Activated CD4-positive, alpha-beta T cell treated with anti-CD3 and anti-CD28 coated beads, Interleukin-2, amount 50 U/mL, for 4 hours (primary cell): ENCODE measurements around the gene CSTB.

Experiments used
- DNase-seq, 2 experiments: peaks; one replicate each; pipeline ENCODE4 v3.0.0-alpha.2; 2020

The CSTB gene

DNA sequence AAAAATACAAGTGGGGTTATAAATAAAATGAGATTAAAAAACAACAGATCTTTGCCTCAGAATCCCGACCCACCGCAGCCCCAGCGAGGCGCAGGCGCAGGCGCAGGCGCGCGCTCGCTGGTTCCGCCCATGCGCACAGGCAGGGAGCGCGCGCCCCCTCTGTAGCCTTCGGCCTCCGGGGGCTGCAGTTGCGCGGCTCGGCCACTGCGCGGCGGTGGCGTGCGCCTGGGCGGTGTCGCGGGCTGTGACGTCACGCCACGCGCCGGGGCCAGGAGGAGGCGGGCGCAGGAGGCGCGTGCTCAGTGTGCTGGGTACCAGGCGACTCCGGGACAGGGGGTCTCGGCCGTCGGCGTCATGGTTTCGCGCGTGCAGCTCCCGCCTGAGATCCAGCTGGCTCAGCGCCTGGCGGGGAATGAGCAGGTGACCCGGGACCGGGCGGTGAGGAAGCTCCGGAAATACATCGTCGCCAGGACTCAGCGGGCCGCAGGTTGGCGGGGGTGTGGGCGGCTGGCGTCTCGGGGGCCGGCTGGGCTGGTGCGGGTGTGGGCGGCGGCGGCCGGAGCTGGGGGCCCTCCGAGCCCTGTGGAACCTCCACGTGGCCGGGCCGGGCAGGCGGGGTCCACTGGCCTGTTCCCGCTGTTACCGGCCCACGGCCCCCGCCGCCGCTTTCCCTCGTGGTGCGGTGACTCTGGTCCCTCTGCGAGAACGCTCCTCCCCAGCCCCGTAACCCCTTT, 13.3 kb upstream of the CSTB start, which contains the start of gene RRP1:
TSS of gene RRP1 (plus strand) at position 302 of the 734 bp plus-strand sequence. CDS start at position 355, 53 bp downstream.
- peak; percentile 88 to 90 for DNase-seq

- no peak for DNase-seq
Observed at GRCh38 chr21:43786807-43787440, 10.8 kb upstream of the CSTB start.

DNA sequence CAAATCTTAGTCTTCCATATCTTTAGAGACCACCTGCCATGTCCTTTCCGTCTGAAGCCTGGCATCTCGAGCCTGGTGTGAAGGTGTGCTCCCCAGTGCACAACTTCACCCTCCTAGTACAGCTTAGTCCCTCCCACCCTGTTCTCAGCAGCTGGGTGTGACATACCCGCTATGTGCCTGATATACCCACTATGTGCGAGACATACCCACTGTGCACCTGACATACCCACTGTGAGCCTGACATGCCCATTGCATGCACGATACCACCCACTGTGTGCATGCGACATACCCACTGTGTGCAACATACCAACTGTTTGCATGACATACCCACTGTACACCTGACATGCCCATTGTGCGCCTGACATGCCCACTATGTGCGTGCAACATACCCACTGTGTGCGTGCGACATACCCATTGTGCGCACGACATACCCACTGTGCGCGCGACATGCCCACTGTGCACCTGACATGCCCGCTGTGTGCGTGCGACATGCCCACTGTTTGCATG, 10.2 kb upstream of the CSTB start:
- DNase-seq, result no peak

GRCh38 chr21:43785134-43785533, 9.0 kb upstream of the CSTB start:
- no peak for DNase-seq

DNA sequence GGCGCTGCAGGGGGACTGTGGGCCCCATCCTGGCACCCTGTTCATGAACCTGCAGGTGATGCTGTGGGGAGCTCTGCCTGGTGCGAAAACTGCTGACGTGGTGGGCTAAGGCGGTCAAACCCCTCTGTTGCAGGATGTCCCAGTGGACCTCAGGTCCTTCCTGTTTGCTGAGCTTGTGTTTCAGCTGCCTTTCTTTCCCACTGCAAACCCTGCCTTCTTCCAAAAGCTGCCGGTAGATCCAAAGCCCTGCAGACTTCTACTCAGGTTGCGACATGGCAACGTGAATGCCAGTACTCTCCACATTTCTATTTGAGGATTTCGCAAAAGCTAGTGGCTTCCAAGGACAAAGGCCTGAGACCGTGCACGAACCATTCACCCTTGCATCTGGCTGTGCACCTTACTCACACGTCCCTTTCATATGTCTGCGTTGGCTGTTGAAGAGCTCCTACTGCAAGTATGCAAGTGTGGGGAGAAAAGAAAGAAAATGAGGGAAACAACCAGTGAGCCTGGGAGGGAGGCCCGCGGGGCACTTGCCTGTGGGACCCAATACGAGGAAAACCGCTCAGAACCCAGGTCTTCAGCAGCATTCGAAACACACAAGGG, 7.1 kb upstream of the CSTB start:
- DNase-seq, result no peak

DNA sequence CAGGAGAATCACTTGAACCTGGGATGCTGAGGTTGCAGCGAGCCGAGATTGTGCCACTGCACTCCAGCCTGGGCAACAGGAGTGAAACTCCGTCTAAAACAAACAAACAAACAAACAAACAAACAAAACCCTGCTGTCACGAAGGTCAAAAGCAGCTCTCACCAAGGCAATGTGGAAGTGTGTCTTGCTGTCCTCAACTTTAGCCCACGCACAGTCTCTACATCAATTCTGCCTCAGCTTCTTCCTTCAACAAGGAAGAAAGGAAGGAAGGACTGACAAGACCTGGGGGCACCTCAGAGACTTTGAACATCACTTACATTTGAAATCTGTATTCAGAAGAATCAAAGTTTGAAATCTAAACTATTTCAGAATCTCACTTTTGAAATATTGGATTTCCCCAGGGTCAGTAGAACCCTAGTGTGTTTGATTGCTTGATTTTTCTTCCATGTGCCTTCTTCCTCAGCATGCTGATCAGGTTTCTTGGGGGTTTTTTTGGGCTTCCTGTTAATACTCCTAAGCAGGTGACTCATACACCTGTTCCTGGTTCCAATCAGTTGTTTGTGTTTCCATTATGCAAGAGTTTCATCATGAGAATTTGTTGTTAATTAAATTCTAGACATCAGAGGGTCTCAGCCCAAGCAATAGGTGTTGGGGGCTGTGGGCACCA, 6.5 kb upstream of the CSTB start:
- DNase-seq, result no peak

DNA sequence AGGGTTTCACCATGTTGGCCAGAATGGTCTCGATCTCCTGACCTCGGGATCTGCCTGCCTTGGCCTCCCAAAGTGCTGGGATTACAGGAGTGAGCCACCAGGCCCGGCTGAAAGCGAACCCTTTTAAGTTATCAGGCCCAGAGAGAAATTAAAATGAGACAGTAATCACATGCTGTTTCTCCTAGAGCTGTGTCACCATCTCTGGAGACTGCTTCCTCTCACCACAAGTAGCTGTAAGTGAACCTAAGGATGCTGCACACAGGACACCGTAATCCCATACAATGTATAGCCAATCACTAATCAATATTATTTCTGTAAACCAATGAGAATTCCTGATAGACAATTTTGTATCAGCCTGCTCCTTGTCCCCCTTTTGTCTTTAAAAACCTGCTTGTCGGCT, 5.7 kb upstream of the CSTB start:
- no peak for DNase-seq

DNA sequence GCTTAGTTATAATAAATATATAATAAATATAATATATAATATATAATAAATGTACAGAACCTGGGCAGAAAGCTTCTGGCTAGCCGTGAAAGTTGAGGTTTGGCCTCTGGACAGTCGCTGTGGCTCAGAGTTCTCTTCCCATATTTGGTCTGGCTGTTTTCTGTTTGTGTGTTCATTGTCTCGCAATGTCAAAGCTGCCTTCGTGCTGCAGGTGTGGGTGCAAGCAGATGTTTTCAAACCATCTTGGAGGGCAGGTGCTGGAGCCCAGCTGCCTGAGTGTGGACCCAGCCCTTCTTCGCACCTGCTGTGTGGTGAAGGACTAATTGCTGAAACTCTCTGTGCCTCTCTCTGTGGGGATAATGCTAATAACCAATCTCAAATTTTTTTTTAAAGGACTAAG, 3.6 kb upstream of the CSTB start:
- DNase-seq, result no peak

DNA sequence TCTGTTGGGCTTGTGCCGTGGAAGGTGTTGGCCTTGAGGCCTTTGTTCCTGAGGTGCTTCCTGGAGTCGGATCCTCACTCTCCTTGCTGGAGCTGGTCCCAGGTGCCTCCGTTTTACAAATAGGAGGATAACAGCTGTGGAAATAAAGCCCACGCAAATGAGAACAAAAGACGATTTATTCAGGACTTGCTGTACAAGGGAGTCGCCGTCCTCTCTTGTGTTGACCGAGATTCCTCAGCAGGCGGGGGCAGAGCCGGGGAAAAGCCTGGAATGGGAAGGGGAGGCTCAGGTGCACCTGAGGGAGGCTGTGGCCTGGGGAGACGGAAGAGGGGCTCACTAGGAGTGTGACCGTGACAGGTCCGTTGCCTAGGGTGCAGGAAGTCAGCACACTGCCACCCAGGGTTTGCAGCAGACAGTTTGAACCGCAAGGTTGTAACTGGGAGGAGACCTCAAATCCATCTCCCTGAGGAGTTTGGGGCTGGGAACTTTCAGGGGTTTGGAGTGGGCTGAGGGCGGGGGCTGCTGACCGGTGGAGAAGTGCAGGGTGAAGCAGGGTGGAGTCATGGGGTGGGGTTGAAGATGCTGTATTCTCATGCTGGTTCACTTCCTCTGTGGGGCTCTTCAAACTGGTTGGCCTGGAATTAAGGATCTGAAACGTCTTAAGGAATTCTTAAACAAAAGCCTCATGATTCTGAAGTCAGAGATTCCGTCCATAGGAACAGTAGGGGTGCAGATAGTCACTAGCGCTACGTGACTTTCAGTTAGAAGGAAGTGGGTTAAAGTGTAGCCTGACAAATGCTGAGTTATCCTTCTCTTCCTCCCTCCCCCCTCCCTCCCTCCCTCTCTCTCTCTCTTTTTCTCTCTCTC, 2.6 kb upstream of the CSTB start:
- DNase-seq, result no peak

DNA sequence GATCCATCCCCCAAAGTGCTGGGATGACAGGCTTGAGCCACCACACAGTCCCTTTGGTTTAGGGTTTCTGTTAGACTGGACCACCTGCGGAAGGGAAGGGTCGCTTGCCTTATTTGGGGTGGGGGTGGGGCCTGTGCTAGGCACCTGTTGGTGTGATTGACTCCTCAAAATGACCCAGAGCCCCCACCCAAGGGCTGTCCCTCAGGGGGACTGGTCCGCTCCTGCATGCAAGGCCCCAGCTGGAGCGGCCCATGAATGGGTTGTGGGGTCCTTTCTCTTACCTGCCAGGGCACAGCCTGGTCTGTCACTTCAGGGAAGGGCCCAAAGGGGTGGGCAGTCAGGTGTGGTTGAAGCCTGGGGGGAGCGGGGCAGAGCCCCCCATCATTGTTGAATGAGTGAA, 1.8 kb upstream of the CSTB start:
- DNase-seq, result no peak

- no peak for DNase-seq
Observed at GRCh38 chr21:43775190-43775589, 918 bp downstream of the CSTB start.

DNA sequence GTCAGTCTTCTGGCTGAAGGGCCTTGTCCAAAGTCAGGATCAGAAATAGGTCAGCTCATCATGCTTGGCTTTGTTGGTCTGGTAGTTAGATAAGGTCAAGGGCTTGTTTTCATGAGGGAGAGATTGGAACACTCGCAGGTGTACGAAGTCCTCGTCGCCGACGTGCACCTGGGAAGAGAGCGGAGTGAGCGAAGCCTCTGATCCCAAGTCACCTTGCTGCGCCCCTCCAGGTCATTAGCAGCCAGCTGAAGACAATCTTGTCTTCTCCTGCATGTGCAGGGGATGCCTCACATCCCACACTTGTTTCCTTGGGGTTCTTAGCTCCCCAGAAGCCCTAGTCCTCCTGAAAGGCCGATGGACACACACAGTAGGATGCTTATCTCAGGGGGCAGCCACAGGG, 1.9 kb downstream of the CSTB start:
- no peak for DNase-seq

DNA sequence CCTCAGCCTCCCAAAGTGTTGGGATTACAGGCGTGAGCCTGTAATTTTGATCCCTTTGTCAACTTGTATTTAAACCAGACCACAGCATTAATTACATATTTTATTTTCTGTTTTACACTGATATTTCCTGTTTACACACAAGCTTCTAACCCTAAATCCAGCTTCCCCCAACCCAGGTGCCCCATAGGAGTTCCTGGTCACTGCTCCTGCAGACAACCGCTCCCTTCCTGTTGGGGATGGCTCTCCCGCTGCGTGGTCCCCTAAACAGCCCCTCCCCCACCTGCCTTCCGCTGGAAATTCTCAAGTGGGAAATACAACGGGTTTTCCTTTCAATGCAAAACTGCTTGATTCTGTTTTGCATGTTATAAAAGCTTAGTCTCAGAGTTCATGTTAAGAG, 3.7 kb downstream of the CSTB start:
- DNase-seq, result no peak

DNA sequence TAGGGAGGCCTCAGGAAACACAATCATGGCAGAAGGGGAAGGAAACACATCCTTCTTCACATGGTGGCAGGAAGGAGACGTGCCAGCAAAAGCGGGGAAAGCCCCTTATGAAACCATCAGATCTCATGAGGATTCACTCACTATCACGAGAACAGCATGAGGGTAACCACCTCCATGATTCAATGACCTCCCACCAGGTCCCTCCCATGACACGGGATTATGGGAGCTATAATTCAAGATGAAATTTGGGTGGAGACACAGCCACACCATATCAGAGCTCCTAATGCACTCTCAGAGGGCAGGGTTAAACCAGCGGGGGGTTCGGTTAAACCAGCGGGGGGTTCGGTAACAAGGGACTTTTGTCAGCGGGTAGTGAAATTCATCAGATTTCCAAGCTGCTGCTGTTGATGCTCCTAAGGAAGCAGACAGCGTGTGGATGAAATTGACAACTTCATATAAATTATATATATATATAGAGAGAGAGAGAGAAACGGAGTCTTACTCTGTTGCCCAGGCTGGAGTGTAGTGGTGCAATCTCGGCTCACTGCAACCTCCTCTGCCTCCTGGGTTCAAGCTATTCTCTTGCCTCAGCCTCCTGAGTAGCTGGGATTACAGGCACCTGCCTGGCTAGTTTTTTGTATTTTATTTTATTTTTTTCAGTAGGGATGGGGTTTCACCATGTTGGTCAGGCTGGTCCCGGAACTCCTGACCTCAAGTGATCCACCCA, 4.2 kb downstream of the CSTB start:
- no peak for DNase-seq

- no peak for DNase-seq
Observed at GRCh38 chr21:43771199-43771675, 4.9 kb downstream of the CSTB start.

DNA sequence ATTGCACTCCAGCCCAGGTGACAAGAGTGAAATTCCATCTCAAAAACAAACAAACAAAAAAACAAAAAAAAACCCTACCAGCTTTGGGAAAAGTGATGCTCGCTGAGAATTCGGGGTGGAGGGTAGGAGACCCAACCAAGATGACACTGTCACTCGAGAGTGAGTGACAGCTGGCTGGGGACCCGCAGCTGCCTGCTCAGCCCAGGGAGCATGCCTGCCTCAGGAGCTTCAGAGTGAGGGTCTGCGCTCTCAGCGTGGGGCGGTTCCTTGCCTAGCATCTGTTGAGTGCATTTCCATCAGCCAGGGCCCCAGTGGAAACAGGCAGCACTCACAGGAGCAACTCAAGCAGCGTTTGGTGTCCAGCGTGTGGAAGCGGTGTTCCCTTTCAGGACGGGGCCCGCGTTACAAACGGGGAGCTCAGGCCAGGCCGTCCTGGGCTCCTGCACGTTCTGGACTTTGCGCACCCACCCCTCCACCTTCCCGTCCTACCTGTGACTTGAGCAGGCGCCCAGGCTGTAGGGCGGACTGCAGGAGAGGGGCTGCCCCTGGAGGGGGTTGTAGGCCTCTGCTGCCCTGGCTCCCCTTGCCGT, 5.9 kb downstream of the CSTB start:
- no peak for DNase-seq

- DNase-seq, result no peak
Observed at GRCh38 chr21:43769325-43769958, 6.7 kb downstream of the CSTB start.

GRCh38 chr21:43768868-43769167, 7.3 kb downstream of the CSTB start:
- no peak for DNase-seq

GRCh38 chr21:43767984-43768867, 7.9 kb downstream of the CSTB start:
- DNase-seq, result no peak

- DNase-seq, result no peak
Observed at GRCh38 chr21:43767498-43767983, 8.6 kb downstream of the CSTB start.
